Activated CD8-positive, alpha-beta memory T cell treated with anti-CD3 and anti-CD28 coated beads for 36 hours (primary cell): Measurements from ENCODE around the gene GVQW3. TPM values are rescaled to one million over a fixed set of nuclear protein-coding genes. Genes with fewer than 3 reads are reported as not detected.

ENCODE experiments used
- CTCF ChIA-PET: fragments of 350-600 bp; sonication (Branson Sonifier 250); formaldehyde crosslinking; loops from one replicate; lab custom pipeline; 2021; ENCODE audit warnings: antibody characterized with exemption; lab: Charles Lee
- POLR2A ChIA-PET: fragments of 350-600 bp; sonication (Branson Sonifier 250); formaldehyde crosslinking; loops from one replicate; lab custom pipeline; 2021; ENCODE audit warnings: antibody characterized with exemption; lab: Charles Lee
- total RNA-seq, 2 experiments: library from RNA; stranded (reverse); gene quantifications; one replicate each; pipeline ENCODE4 v1.2.3, GENCODE V29; 2021

GVQW3 gene
- 1 to 10 TPM; 2.2 to 2.9 TPM for total RNA-seq

GRCh38 chr11:76380977-76381719 is at the start of gene GVQW3, which contains the start of gene THAP12:
Gene GVQW3, plus strand, starts transcription at chr11:76381323. Its CDS starts 506 bp downstream, at chr11:76381829.
Gene THAP12, minus strand, starts transcription at chr11:76381132. Its CDS starts 296 bp downstream, at chr11:76380836.
- ChIA-PET POLR2A (interaction anchor here (1.3 kb wide), 1 partner anchor 64 kb away, joined by 6 read pairs; the partner anchor contains the start of gene EMSY), CTCF (interaction anchor here (1.5 kb wide), 1 partner anchor 10 kb away, joined by 4 read pairs; no protein-coding TSS in a partner anchor)

GRCh38 chr11:76334826-76335389 is 46.2 kb upstream of the GVQW3 start:
- POLR2A ChIA-PET, result no interaction called here

GRCh38 chr11:76335842-76336241 is 45.3 kb upstream of the GVQW3 start:
- CTCF ChIA-PET, result no interaction called here
- POLR2A ChIA-PET, result no interaction called here

More at GRCh38 chr11:76334826-76335389, 46.2 kb upstream of the GVQW3 start:
- CTCF ChIA-PET, result interaction anchor here (0.5 kb wide), 1 partner anchor 16 kb away, joined by 3 read pairs; no protein-coding TSS in a partner anchor

GRCh38 chr11:76336597-76336996 is 44.5 kb upstream of the GVQW3 start:
- POLR2A ChIA-PET, result no interaction called here
- CTCF ChIA-PET, result no interaction called here

- POLR2A ChIA-PET, result no interaction called here
- CTCF ChIA-PET, result interaction anchor here (1.5 kb wide), 1 partner anchor 18 kb away, joined by 3 read pairs; no protein-coding TSS in a partner anchor
These were observed 43.7 kb upstream of the GVQW3 start for GRCh38 chr11:76337469-76337868.

- CTCF ChIA-PET, result interaction anchor here (1.5 kb wide), 1 partner anchor 19 kb away, joined by 3 read pairs; no protein-coding TSS in a partner anchor
- POLR2A ChIA-PET, result no interaction called here
These were observed 43.2 kb upstream of the GVQW3 start for GRCh38 chr11:76337923-76338322.

- CTCF ChIA-PET, result interaction anchor here (0.5 kb wide), 1 partner anchor 1654 kb away, joined by 3 read pairs; no protein-coding TSS in a partner anchor
These were observed 41.9 kb upstream of the GVQW3 start for GRCh38 chr11:76339221-76339620.

GRCh38 chr11:76347466-76347865 is 33.7 kb upstream of the GVQW3 start:
- CTCF ChIA-PET, result no interaction called here
- POLR2A ChIA-PET, result no interaction called here

More at GRCh38 chr11:76339221-76339620, 41.9 kb upstream of the GVQW3 start:
- POLR2A ChIA-PET, result no interaction called here

- ChIA-PET CTCF (interaction anchor here (1.1 kb wide), 1 partner anchor 141 kb away, joined by 3 read pairs; no protein-coding TSS in a partner anchor), POLR2A (no interaction called here)
These were observed 32.8 kb upstream of the GVQW3 start for GRCh38 chr11:76348348-76348747.

GRCh38 chr11:76355172-76355571 is 26.0 kb upstream of the GVQW3 start:
- CTCF ChIA-PET, result no interaction called here
- POLR2A ChIA-PET, result no interaction called here

- ChIA-PET CTCF (no interaction called here), POLR2A (interaction anchor here (1.0 kb wide), 1 partner anchor 152 kb away, joined by 3 read pairs; no protein-coding TSS in a partner anchor)
These were observed 19.7 kb upstream of the GVQW3 start for GRCh38 chr11:76361374-76361773.

GRCh38 chr11:76361776-76362175 is 19.3 kb upstream of the GVQW3 start:
- CTCF ChIA-PET, result no interaction called here

GRCh38 chr11:76362716-76363115 is 18.4 kb upstream of the GVQW3 start:
- ChIA-PET POLR2A (no interaction called here), CTCF (no interaction called here)

More at GRCh38 chr11:76361776-76362175, 19.3 kb upstream of the GVQW3 start:
- POLR2A ChIA-PET, result interaction anchor here (0.7 to 1.0 kb wide), 2 partner anchors 9 to 152 kb away, joined by 3 to 4 read pairs; no protein-coding TSS in a partner anchor

- ChIA-PET CTCF (interaction anchor here (0.7 to 1.3 kb wide), 2 partner anchors 9 to 1442 kb away, joined by 3 read pairs; no protein-coding TSS in a partner anchor), POLR2A (no interaction called here)
These were observed 16.0 kb upstream of the GVQW3 start for GRCh38 chr11:76365038-76365679.

- POLR2A ChIA-PET, result no interaction called here
These were observed 12.6 kb upstream of the GVQW3 start for GRCh38 chr11:76368490-76368889.

GRCh38 chr11:76369406-76369805 is 11.7 kb upstream of the GVQW3 start:
- ChIA-PET CTCF (no interaction called here), POLR2A (no interaction called here)

More at GRCh38 chr11:76368490-76368889, 12.6 kb upstream of the GVQW3 start:
- CTCF ChIA-PET, result no interaction called here

- POLR2A ChIA-PET, result interaction anchor here (0.6 to 1.0 kb wide), 2 partner anchors 9 kb away, joined by 3 to 4 read pairs; no protein-coding TSS in a partner anchor
- CTCF ChIA-PET, result no interaction called here
These were observed 10.0 kb upstream of the GVQW3 start for GRCh38 chr11:76371170-76371569.

- ChIA-PET POLR2A (no interaction called here), CTCF (no interaction called here)
These were observed 4.2 kb upstream of the GVQW3 start for GRCh38 chr11:76376746-76377558.
